Putamen (tissue), 1 donor: ENCODE results near the gene STPG1.

Experiments used
- DNase-seq: peaks from one replicate; pipeline ENCODE4 v3.0.0-alpha.2; 2016; ENCODE audit warnings: low spot score

The STPG1 gene

DNA sequence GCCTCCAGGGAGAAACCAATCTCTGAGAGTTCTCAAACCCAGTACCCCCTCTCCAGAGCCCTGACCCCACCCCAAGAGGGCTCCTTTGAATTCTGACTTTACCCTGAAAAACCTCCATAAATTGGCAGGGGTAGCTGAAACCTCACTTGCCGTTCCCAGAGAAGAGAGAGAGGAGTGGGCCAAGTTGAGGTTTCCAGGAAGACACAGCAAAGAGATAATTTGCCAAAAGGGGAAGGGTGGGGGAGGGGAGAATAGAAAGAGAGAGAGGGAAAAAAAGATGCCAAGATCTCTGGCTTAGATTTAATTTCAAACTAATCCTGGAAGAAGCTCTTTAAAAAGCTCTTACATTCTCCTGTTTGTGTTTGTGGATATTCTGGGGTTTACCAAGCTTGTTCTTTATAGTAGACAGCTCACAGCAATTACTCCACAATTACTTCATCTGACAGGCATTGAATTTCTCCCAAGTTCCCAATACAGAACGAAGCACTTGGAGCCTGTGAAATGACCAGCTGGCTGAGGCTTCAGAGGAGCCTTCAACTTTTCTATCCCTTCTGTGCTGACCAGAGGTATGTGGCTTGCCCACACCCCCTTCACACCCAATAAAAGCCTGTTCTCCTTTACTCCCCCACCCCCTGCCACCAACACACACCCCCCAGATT, 95.5 kb downstream of the STPG1 start:
- DNase-seq: peak; percentile 20

DNA sequence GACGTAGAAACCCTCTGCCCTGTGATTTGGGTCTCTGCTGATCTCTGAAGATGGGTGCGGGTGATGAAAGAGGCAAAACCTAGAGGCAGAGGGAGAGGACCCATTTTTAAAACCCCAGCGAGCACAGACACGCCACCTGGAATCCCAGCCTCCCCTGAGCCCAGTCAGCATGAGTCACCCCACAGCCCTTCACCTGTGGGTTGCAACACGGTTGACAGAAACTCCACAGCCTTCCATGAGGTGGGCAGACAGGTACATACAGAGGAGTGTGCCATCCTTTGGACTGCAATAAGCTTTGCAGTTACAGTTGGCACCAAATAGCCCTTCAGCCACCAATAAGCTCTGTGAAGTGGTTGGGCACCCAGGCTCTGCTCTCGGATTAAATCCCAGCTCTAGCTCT, 96.5 kb downstream of the STPG1 start:
- DNase-seq: no peak

- DNase-seq: no peak
Observed at GRCh38 chr1:24316645-24317044, 96.9 kb downstream of the STPG1 start.

DNA sequence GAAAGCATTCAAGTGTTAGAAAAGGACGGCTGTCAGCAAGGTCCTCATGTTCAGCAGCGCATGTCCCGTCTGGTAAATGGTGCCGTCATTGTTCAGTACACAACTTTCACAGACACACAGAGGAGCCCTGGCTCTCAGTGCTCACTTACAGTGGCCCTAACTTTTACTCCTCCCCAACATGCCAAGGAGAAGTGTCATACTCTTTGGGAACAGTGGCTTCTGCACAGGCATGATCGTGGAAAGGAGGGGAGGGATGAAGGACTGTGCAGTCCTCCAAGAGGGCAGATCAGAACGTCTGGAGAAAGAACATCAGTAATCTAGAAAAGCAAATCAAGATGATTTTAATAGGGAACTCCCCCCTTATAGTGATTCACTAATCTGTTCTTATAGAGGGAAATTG, 98.2 kb downstream of the STPG1 start:
- DNase-seq: no peak

GRCh38 chr1:24311741-24312140, 101.8 kb downstream of the STPG1 start:
- no peak for DNase-seq

- no peak for DNase-seq
Observed at GRCh38 chr1:24311234-24311633, 102.3 kb downstream of the STPG1 start.

DNA sequence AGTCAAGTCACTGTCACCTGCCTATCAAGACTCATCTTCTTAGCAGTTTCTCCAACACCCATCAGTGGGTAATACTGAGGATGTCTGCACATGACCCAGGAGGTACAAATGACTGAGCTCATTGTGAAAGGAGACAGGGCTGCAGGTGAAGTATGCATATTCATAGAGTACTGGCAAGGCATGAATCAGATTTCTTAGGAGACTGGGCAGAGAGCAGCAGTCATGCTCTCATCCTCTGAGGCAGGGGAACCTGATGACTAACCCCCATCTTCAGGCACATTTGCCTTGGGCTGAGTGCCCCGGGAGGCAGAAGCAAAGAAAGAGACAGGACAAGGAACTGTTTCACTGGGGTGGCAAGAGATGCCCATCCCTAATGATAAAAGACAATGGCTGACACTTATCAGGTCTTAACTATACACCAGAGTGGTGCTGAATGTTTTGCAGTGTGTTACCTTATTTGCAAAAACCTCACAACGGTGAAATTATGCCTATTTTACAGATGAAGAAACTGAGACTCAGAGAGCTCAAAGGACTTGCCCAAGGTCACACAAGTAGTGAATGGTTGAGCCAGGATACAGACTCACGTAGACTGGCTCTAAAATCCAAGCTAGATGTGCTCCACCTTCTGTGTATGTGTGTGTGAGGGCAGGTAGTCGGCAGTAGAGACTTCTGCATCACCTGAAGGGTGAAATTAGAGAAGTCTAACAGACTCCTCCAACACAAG, 103.7 kb downstream of the STPG1 start:
- DNase-seq: no peak

GRCh38 chr1:24308365-24309015, 105.1 kb downstream of the STPG1 start:
- no peak for DNase-seq
